GM12878 (cell line): ENCODE data around the gene CXXC1. TPM values are rescaled to one million over a fixed set of nuclear protein-coding genes. Genes with fewer than 3 reads are reported as not detected.

Experiments
- BHLHE40 ChIP-seq, 2 experiments: fragments of 450-650 bp in 1 of 2; IDR thresholded peaks; 2 replicates each; pipeline ENCODE4 v1.6.1; 2011 to 2017; ENCODE audit warnings: low read depth in 2 of 2, borderline replicate concordance in 1 of 2, improper control_type of control experiment in 1 of 2, low read length in 1 of 2, mild to moderate bottlenecking in 1 of 2
- CHD2 ChIP-seq: IDR thresholded peaks from 2 replicates; pipeline ENCODE4 v1.6.1; 2011; ENCODE audit warnings: low read depth, low read length, improper control_type of control experiment, borderline replicate concordance
- MYB ChIP-seq: fragments of 150-350 bp; IDR thresholded peaks from 2 replicates; pipeline ENCODE4 v1.6.1; 2014; ENCODE audit warnings: mild to moderate bottlenecking, low read depth, low read length, borderline replicate concordance
- NBN ChIP-seq: fragments of 450-650 bp; IDR thresholded peaks from 2 replicates; pipeline ENCODE4 v1.6.1; 2016
- NFIC ChIP-seq: IDR thresholded peaks from 2 replicates; pipeline ENCODE4 v1.6.1; 2012; ENCODE audit warnings: low read depth, mild to moderate bottlenecking, inconsistent platforms, low read length, moderate library complexity
- NR2C1 ChIP-seq: fragments of 450-650 bp; IDR thresholded peaks from 2 replicates; pipeline ENCODE4 v1.6.1; 2017; ENCODE audit warnings: antibody characterized with exemption, mild to moderate bottlenecking, moderate library complexity
- PBX3 ChIP-seq: IDR thresholded peaks from 2 replicates; pipeline ENCODE4 v1.6.1; 2011; ENCODE audit warnings: mild to moderate bottlenecking, low read depth, low read length, moderate library complexity; ENCODE audit not compliant: insufficient replicate concordance
- PRDM15 ChIP-seq: fragments of 450-650 bp; formaldehyde crosslinking; IDR thresholded peaks from 2 replicates; pipeline ENCODE4 v1.4.0; 2020; ENCODE audit warnings: mild to moderate bottlenecking, moderate library complexity
- TAF1 ChIP-seq: IDR thresholded peaks from 2 replicates; pipeline ENCODE4 v1.6.1; 2011; ENCODE audit warnings: mild to moderate bottlenecking, low read depth, low read length, borderline replicate concordance
- ZBTB40 ChIP-seq: fragments of 450-650 bp; IDR thresholded peaks from 2 replicates; pipeline ENCODE4 v1.6.1; 2016; ENCODE audit warnings: mild to moderate bottlenecking, moderate library complexity, borderline replicate concordance
- ZNF384 ChIP-seq: IDR thresholded peaks from 2 replicates; pipeline ENCODE4 v1.6.1; 2012; ENCODE audit warnings: low read depth, mild to moderate bottlenecking, low read length, improper control_type of control experiment, borderline replicate concordance
- polyA plus RNA-seq, 11 experiments: library from polyadenylated mRNA; depleted of rRNA in 4 of 11; unstranded in 6 of 11; stranded (reverse) in 5 of 11; fragments of >200 nt; fragmentation: Nextera tagmentation in 4 of 11; fragmentation: Illumina TruSeq in 1 of 11; extraction: Ambion mirVana in 4 of 11; extraction: Trizol in 1 of 11; gene quantifications; 1 replicate in 1 of 11; 2 replicates in 10 of 11; pipeline versions ENCODE4 v1.2.1 to v1.2.3, GENCODE V29; 2011 to 2016; ENCODE audit warnings: inconsistent platforms in 2 of 11, missing spikeins in 2 of 11, low read depth in 1 of 11
- total RNA-seq, 4 experiments: library from RNA; depleted of rRNA in 3 of 4; stranded (reverse); fragments of >200 nt in 3 of 4; fragmentation: Illumina TruSeq in 1 of 4; extraction: Trizol in 1 of 4; gene quantifications; 2 replicates each; pipeline versions ENCODE4 v1.2.1 to v1.2.3, GENCODE V29; 2013 to 2021
- TF ChIP-seq, protein P1 (sequence below): fragments of 450-650 bp; formaldehyde crosslinking; IDR thresholded peaks from 2 replicates; pipeline ENCODE4 v1.5.0; 2022; ENCODE audit warnings: mild to moderate bottlenecking, missing genetic modification characterization
- TF ChIP-seq, protein P2 (sequence below): fragments of 450-650 bp; IDR thresholded peaks from 2 replicates; pipeline ENCODE4 v1.6.1; 2014; ENCODE audit warnings: mild to moderate bottlenecking

The CXXC1 gene
- total and polyA plus RNA-seq, 10 of the 15 experiments (the other 5 are each of a cell fraction or from before 2014, with no cell fraction given), result 9.2 to 180 (median 93.8) TPM

GRCh38 chr18:50312296-50313030, 25.0 kb upstream of the CXXC1 start (continued):
- TF ChIP-seq TAF1 (no peak), PBX3 (no peak), NBN (peak; percentile 15; the same call in 1 of the 2 replicates), ZBTB40 (no peak), BHLHE40 (IDR thresholded peaks at IDR 0.05; ENCODE audit: borderline replicate concordance in 1 of 2, low read depth in 2 of 2, low read length in 1 of 2) (0 out of 4 replicates have a peak, but pooled peaks of 1 of the 2 experiments have one; percentile 50), ZNF384 (no peak), NFIC (peak; percentile 90), CHD2 (no peak), PRDM15 (CRISPR knock-in tag) (no peak), MYB (no peak), NR2C1 (no peak)
- TF ChIP-seq, protein P1, sequence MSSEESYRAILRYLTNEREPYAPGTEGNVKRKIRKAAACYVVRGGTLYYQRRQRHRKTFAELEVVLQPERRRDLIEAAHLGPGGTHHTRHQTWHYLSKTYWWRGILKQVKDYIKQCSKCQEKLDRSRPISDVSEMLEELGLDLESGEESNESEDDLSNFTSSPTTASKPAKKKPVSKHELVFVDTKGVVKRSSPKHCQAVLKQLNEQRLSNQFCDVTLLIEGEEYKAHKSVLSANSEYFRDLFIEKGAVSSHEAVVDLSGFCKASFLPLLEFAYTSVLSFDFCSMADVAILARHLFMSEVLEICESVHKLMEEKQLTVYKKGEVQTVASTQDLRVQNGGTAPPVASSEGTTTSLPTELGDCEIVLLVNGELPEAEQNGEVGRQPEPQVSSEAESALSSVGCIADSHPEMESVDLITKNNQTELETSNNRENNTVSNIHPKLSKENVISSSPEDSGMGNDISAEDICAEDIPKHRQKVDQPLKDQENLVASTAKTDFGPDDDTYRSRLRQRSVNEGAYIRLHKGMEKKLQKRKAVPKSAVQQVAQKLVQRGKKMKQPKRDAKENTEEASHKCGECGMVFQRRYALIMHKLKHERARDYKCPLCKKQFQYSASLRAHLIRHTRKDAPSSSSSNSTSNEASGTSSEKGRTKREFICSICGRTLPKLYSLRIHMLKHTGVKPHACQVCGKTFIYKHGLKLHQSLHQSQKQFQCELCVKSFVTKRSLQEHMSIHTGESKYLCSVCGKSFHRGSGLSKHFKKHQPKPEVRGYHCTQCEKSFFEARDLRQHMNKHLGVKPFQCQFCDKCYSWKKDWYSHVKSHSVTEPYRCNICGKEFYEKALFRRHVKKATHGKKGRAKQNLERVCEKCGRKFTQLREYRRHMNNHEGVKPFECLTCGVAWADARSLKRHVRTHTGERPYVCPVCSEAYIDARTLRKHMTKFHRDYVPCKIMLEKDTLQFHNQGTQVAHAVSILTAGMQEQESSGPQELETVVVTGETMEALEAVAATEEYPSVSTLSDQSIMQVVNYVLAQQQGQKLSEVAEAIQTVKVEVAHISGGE (CRISPR knock-in tag), result no peak
- TF ChIP-seq, protein P2, sequence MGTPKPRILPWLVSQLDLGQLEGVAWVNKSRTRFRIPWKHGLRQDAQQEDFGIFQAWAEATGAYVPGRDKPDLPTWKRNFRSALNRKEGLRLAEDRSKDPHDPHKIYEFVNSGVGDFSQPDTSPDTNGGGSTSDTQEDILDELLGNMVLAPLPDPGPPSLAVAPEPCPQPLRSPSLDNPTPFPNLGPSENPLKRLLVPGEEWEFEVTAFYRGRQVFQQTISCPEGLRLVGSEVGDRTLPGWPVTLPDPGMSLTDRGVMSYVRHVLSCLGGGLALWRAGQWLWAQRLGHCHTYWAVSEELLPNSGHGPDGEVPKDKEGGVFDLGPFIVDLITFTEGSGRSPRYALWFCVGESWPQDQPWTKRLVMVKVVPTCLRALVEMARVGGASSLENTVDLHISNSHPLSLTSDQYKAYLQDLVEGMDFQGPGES, result no peak
